GM12878 (cell line): ENCODE data around the gene ITGA8. TPM values are rescaled to one million over a fixed set of nuclear protein-coding genes. Genes with fewer than 3 reads are reported as not detected.
A peak's percentile ranks its signal among the peaks of the same experiment; 100 is the strongest.

Experiments
- ATAC-seq: fragments of 200-7000 bp; cut with Tn5 transposase; 3 replicates; pipeline ENCODE4 v1.9.1; 2020; ENCODE audit warnings: mild to moderate bottlenecking, moderate library complexity
- BruUV-seq: library from RNA; stranded (reverse); fragments of 400-500 nt; replicated peaks from 2 replicates; lab custom pipeline; 2021; lab: Mats Ljungman, UMichigan
- CTCF ChIA-PET: fragments of 300-600 bp; sonication (Branson Sonifier 250); formaldehyde crosslinking; extraction: SDS; loops from one replicate; lab custom pipeline; 2021; ENCODE audit warnings: inconsistent platforms; lab: Yijun Ruan, JAX
- POLR2A ChIA-PET: fragments of 350-600 bp; formaldehyde crosslinking; extraction: SDS; loops from one replicate; lab custom pipeline; 2021; ENCODE audit warnings: inconsistent platforms; lab: Charles Lee
- RAD21 ChIA-PET: fragments of 300-600 bp; sonication (Branson Sonifier 250); formaldehyde crosslinking; loops from one replicate; lab custom pipeline; 2023; ENCODE audit warnings: antibody characterized with exemption; ENCODE audit not compliant: unreplicated experiment; lab: Charles Lee
- SMC1A ChIA-PET: fragments of 300-600 bp; sonication (Branson Sonifier 250); formaldehyde crosslinking; loops from one replicate; lab custom pipeline; 2023; ENCODE audit not compliant: unreplicated experiment, uncharacterized antibody; lab: Charles Lee
- DNase-seq: peaks from one replicate; pipeline ENCODE4 v3.0.0-alpha.2; 2011; ENCODE audit warnings: low read depth, low spot score
- FAIRE-seq: peaks from 3 replicates; lab custom pipeline; 2011; peaks lifted over from hg19 to GRCh38; lab: Jason Lieb, UNC
- H2AFZ ChIP-seq: 2 replicates; pipeline ENCODE4 v1.6.0; 2011; ENCODE audit warnings: low read depth, low read length, control low read depth; ENCODE audit not compliant: control insufficient read depth
- H3K27ac ChIP-seq: 2 replicates; pipeline ENCODE4 v1.5.1; 2011; ENCODE audit warnings: control low read depth; ENCODE audit not compliant: control insufficient read depth, insufficient read depth
- H3K27me3 ChIP-seq, 2 experiments: replicated peaks in 1 of 2; 2 replicates each; pipeline versions ENCODE4 v1.6.0 to v1.6.1; 2011; ENCODE audit warnings: low read length in 1 of 2; ENCODE audit not compliant: control insufficient read depth in 2 of 2, insufficient read depth in 2 of 2
- H3K36me3 ChIP-seq, 2 experiments: 2 replicates each; pipeline ENCODE4 v1.5.1; 2011; ENCODE audit warnings: low read length in 1 of 2; ENCODE audit not compliant: control insufficient read depth in 2 of 2, insufficient read depth in 2 of 2
- H3K4me1 ChIP-seq: 2 replicates; pipeline ENCODE4 v1.6.1; 2011; ENCODE audit warnings: mild to moderate bottlenecking, low read length, moderate library complexity, mixed read lengths; ENCODE audit not compliant: control insufficient read depth, insufficient read depth
- H3K4me2 ChIP-seq: 2 replicates; pipeline ENCODE4 v1.6.0; 2011; ENCODE audit warnings: control low read depth; ENCODE audit not compliant: control insufficient read depth, insufficient read depth
- H3K4me3 ChIP-seq: fragments of 200-600 bp; sonication (generic); 2 replicates; pipeline ENCODE4 v1.5.1; 2016
- H3K79me2 ChIP-seq: 2 replicates; pipeline ENCODE4 v1.6.0; 2011; ENCODE audit warnings: low read length; ENCODE audit not compliant: control insufficient read depth, insufficient read depth
- H3K9ac ChIP-seq: 2 replicates; pipeline ENCODE4 v1.8.0; 2011; ENCODE audit warnings: low read length, control low read depth, mixed read lengths; ENCODE audit not compliant: control insufficient read depth, insufficient read depth
- H3K9me3 ChIP-seq: replicated peaks from 3 replicates; pipeline ENCODE4 v1.5.1; 2011; ENCODE audit warnings: mild to moderate bottlenecking, low read length; ENCODE audit not compliant: control insufficient read depth, insufficient read depth
- H4K20me1 ChIP-seq: 2 replicates; pipeline ENCODE4 v1.6.0; 2011; ENCODE audit not compliant: control insufficient read depth, insufficient read depth
- EGR1 ChIP-seq, 2 experiments: IDR thresholded peaks; 1 replicate in 1 of 2; 2 replicates in 1 of 2; pipeline ENCODE4 v1.6.1; 2011 to 2012; ENCODE audit warnings: low read depth in 2 of 2, low read length in 2 of 2, borderline replicate concordance in 1 of 2, mild to moderate bottlenecking in 1 of 2, moderate library complexity in 1 of 2
- KAT2A ChIP-seq: conservative IDR thresholded peaks from 2 replicates; pipeline ENCODE4 v1.6.1; 2011; ENCODE audit warnings: low read depth, low read length; ENCODE audit not compliant: control insufficient read depth
- PML ChIP-seq: IDR thresholded peaks from 2 replicates; pipeline ENCODE4 v1.6.1; 2012; ENCODE audit warnings: low read length, inconsistent platforms
- SPI1 ChIP-seq: IDR thresholded peaks from 2 replicates; pipeline ENCODE4 v1.6.1; 2011; ENCODE audit warnings: low read depth, mild to moderate bottlenecking, low read length, moderate library complexity, borderline replicate concordance; ENCODE audit not compliant: insufficient read depth
- WGBS: methylation state at CpG from one replicate; pipeline ENCODE4 v1.1.6; 2016; ENCODE audit warnings: low lambda C conversion rate; ENCODE audit not compliant: insufficient replicate concordance, insufficient coverage; ENCODE audit errors: missing lambda C conversion rate; 5-methylcytosine and 5-hydroxymethylcytosine counted together
- in situ Hi-C: fragments of 300-500 bp; cut with MboI; formaldehyde crosslinking; loops from 9 replicates; pipeline ENCODE4 v1.14.3; 2018; ENCODE audit warnings: mixed read lengths
- intact Hi-C: fragments of 100-400 bp; cut with micrococcal nuclease; formaldehyde crosslinking; loops from one replicate; pipeline ENCODE4 v1.14.2; 2022; ENCODE audit not compliant: unreplicated experiment
- polyA plus RNA-seq, 11 experiments: library from polyadenylated mRNA; depleted of rRNA in 4 of 11; unstranded in 6 of 11; stranded (reverse) in 5 of 11; fragments of >200 nt; fragmentation: Nextera tagmentation in 4 of 11; fragmentation: Illumina TruSeq in 1 of 11; extraction: Ambion mirVana in 4 of 11; extraction: Trizol in 1 of 11; gene quantifications; 1 replicate in 1 of 11; 2 replicates in 10 of 11; pipeline versions ENCODE4 v1.2.1 to v1.2.3, GENCODE V29; 2011 to 2016; ENCODE audit warnings: inconsistent platforms in 2 of 11, missing spikeins in 2 of 11, low read depth in 1 of 11
- total RNA-seq, 4 experiments: library from RNA; depleted of rRNA in 3 of 4; stranded (reverse); fragments of >200 nt in 3 of 4; fragmentation: Illumina TruSeq in 1 of 4; extraction: Trizol in 1 of 4; gene quantifications; 2 replicates each; pipeline versions ENCODE4 v1.2.1 to v1.2.3, GENCODE V29; 2013 to 2021
- TF ChIP-seq, protein P1 (sequence below): fragments of 450-650 bp; IDR thresholded peaks from 2 replicates; pipeline ENCODE4 v1.6.1; 2017; ENCODE audit warnings: mild to moderate bottlenecking
- TF ChIP-seq, protein P2 (sequence below): IDR thresholded peaks from 2 replicates; pipeline ENCODE4 v1.6.1; 2012; ENCODE audit warnings: low read depth, low read length, improper control_type of control experiment

The ITGA8 gene
- total and polyA plus RNA-seq, 10 of the 15 experiments (the other 5 are each of a cell fraction or from before 2014, with no cell fraction given) = 0.03 TPM; not detected in 9

DNA sequence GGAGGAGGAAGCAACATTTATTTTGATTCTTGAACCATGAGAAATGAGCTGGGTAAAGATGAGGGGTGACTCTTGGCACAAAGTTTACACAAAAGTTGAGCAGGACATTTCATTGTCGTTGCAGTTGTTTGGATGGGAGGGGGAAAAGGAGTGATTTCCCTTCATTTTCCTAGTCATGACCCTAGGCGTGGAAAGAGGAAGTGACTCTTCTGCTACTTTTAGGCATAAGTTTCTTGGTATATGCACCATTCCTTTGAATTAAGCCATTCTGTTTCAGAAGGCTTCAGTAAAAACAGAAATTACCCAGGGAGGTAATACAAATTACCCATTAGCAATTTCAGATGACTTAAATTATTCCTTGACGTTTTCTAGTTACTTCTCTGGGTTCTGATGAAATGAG, 234.7 kb downstream of the ITGA8 start:
- no peaks in the 10 kb centered on the region for H3K9me3 ChIP-seq
- in situ Hi-C loops = no loop called here
- intact Hi-C loops = no loop called here
- no peak overlapping the region for H3K27ac ChIP-seq
- RAD21 ChIA-PET = no interaction called here
- no peaks in the 10 kb centered on the region for H3K79me2 ChIP-seq
- H3K4me1 ChIP-seq = no peaks in the 10 kb centered on the region
- peak; percentile 51; the same call in 1 of the 2 replicates for TF ChIP-seq SPI1
- TF ChIP-seq, protein P1, sequence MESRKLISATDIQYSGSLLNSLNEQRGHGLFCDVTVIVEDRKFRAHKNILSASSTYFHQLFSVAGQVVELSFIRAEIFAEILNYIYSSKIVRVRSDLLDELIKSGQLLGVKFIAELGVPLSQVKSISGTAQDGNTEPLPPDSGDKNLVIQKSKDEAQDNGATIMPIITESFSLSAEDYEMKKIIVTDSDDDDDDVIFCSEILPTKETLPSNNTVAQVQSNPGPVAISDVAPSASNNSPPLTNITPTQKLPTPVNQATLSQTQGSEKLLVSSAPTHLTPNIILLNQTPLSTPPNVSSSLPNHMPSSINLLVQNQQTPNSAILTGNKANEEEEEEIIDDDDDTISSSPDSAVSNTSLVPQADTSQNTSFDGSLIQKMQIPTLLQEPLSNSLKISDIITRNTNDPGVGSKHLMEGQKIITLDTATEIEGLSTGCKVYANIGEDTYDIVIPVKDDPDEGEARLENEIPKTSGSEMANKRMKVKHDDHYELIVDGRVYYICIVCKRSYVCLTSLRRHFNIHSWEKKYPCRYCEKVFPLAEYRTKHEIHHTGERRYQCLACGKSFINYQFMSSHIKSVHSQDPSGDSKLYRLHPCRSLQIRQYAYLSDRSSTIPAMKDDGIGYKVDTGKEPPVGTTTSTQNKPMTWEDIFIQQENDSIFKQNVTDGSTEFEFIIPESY = no peak
- no peak for TF ChIP-seq PML
- TF ChIP-seq EGR1 (IDR thresholded peaks at IDR 0.05; ENCODE audit: borderline replicate concordance in 1 of 2, low read depth in 2 of 2, low read length in 2 of 2) = no peak
- TF ChIP-seq, protein P2, sequence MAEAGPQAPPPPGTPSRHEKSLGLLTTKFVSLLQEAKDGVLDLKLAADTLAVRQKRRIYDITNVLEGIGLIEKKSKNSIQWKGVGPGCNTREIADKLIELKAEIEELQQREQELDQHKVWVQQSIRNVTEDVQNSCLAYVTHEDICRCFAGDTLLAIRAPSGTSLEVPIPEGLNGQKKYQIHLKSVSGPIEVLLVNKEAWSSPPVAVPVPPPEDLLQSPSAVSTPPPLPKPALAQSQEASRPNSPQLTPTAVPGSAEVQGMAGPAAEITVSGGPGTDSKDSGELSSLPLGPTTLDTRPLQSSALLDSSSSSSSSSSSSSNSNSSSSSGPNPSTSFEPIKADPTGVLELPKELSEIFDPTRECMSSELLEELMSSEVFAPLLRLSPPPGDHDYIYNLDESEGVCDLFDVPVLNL = no peak
- TF ChIP-seq KAT2A = no peak
- TF ChIP-seq, all 136 proteins: peak for 1
- Histone ChIP-seq H4K20me1 (no peaks in the 10 kb centered on the region), H2AFZ (no peak overlapping the region), H3K4me2 (no peak overlapping the region), H3K9ac (no peak overlapping the region), H3K27me3 (no peaks in the 10 kb centered on the region), H3K36me3 (no peaks in the 10 kb centered on the region), H3K4me3 (no peak overlapping the region)
- DNase-seq (no peak), ATAC-seq (no peak), FAIRE-seq (no peak)
- no TSS peak for BruUV-seq
- ChIA-PET CTCF (no interaction called here), POLR2A (no interaction called here), SMC1A (no interaction called here)
- 0% methylated on average over 3 of the region's 3 CpGs for WGBS
